NCI-H446 (cell line): ENCODE data around the gene DLEU7.

Source experiments
- DNase-seq, 2 experiments: peaks; one replicate each; lab custom pipeline; 2025; lab: John Stamatoyannopoulos, UW

Gene DLEU7

DNA sequence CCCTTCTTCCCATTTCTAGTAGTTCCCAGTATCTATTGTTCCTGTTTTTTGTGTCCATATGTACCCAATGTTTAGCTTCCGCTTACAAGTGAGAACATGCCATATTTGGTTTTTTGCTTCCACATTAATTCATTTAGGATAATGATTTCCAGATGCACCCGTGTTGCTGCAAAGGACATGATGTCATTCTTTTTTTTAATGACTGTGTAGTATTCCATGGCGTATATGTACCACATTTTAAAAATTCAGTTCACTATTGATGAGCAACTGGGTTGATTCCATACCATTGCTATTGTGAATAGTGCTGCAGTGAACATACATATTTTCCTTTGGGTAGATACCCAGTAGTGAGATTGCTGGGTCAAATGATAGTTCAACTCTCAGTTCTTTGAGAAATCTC is 50.5 kb downstream of the DLEU7 start:
- no peak for DNase-seq

- no peak for DNase-seq
Measured at GRCh38 chr13:50788551-50789210, 54.8 kb downstream of the DLEU7 start.

- DNase-seq, result no peak
Measured at GRCh38 chr13:50787316-50788195, 55.9 kb downstream of the DLEU7 start.

DNA sequence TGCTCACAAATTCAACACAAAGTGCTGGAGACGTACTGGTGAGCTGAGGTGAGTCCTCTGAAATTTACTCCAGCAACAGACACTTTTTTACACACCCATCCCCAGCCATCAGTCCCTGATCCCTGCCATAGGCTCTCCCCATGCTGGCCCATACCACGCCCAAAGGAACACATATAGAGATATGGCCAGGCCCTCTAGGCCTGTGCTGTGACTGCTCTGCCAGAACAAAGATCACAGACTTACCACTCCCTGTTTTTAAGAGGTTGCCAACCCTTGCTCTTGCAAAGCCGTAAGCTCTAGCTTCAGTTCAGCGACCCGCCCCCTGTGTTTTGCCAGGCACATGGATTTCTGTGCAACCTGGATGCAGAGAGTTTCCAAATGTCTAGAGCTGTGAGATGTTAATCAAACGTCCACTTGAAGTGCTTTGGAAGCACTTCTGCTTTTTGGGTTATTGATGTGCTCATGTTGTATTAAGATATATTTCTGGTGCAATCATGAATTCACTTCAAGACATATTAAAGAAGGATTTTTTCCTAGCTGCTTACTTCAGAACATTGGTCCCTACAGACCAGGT is 59.7 kb downstream of the DLEU7 start:
- DNase-seq, result no peak

- no peak for DNase-seq
Measured at GRCh38 chr13:50783066-50783465, 60.4 kb downstream of the DLEU7 start.

DNA sequence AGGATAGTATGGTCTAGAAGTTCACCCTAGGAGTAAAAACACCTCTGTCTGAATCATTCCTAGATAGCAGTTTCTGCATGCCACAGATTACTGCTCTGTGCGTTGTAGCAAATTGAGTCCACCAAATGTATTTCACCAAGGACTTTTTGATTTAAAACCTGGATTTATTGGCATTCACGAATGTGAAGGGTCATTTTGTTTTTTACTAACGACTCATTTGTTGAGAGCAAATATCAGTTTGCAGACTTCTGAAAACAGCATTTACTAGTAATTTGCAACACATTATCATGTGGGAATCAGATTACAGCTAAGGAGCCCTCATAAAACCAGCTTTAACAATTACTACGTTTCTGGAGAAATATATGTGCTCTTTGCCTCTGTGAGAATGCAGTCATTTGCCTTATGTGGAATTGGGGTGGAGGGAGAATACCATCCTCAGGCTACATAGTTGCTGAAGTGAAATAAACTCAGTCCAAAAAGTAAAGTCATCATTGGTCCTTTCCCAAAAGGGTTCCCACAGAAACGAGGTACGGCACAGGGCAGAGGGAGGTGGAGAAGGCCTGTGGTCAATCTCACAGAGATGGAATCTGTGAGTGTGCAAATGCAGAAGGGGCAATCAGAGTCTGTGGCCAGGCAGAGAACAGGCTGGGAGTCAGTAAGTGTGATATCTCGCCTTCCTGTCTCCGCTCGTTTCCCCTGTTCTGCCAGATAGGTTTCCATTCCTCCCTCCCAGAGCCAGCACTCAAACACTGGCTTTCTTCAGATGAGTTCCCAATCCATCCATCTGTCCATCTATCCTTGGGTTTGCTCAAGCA is 63.1 kb downstream of the DLEU7 start:
- DNase-seq, result no peak

DNA sequence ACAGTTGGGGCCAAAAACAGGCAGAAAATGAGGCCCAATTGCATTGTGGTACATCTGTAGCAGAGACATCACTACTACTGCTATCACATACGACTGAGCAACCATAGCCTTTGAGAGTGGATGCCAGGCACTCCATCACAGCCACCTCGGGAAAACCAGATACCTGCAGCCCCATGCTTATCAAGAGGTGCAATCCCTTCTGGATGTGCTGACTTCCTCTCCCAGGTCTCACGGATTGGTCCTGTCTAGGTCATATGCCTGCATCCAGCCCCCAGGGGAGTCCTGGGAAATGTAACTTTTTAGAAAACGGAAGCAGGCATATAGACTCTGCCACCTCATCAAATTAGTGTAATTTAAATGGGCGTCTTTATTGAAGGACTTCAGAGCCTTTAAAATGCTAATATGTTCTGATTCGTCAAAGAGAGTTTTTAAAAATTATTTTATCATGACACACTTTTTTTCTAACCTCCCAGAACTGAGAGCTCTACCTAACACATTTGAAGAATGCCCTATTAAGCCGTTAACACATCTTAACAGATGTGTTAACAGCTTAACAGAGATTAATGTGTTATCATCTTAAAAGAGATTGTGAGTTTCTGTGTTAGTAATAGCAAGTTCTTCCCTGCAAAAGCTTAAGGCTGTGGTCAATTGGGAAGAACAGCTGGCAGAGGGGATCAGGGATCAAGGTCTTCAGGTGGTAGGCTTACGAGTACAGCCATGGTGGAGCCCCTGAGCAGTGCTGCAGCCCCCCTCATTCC is 63.9 kb downstream of the DLEU7 start:
- no peak for DNase-seq
